NCI-H1417 treated with DMSO at 0.1 percent for 48 hours (cell line): ENCODE results near the gene NBPF6.
"Not testable (repeated sequence)": the region's sequence is repeated elsewhere in the genome, so short reads cannot be mapped to it uniquely, and the experiment has no call there.

ENCODE experiments used
- DNase-seq: peaks from one replicate; lab custom pipeline; 2025; lab: John Stamatoyannopoulos, UW

The NBPF6 gene, protein sequence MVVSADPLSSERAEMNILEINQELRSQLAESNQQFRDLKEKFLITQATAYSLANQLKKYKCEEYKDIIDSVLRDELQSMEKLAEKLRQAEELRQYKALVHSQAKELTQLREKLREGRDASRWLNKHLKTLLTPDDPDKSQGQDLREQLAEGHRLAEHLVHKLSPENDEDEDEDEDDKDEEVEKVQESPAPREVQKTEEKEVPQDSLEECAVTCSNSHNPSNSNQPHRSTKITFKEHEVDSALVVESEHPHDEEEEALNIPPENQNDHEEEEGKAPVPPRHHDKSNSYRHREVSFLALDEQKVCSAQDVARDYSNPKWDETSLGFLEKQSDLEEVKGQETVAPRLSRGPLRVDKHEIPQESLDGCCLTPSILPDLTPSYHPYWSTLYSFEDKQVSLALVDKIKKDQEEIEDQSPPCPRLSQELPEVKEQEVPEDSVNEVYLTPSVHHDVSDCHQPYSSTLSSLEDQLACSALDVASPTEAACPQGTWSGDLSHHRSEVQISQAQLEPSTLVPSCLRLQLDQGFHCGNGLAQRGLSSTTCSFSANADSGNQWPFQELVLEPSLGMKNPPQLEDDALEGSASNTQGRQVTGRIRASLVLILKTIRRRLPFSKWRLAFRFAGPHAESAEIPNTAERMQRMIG

DNA sequence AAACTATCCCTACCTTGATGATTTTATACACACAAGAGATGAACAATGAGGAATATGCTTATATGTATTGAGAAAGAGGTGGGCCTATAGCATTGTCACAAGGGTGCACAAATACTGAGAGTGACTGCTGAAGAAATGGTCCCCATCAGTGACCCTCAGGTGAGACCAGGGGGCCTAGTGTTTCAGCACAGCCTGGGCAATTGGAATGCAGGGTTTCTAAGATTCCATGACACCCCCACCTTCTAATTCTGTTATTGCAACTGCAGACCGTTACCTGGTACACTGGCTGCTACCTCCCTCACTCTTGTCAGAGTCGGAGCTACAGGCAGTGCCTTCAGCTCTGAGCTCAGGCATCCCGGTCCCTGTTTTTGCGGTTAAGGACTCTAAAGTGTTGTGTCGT lies at the start of gene NBPF6:
Gene NBPF6, plus strand, starts transcription at position 301 of the 400 bp plus-strand sequence. CDS start 259 bp downstream, outside the sequence.
- not testable (repeated sequence) for DNase-seq

DNA sequence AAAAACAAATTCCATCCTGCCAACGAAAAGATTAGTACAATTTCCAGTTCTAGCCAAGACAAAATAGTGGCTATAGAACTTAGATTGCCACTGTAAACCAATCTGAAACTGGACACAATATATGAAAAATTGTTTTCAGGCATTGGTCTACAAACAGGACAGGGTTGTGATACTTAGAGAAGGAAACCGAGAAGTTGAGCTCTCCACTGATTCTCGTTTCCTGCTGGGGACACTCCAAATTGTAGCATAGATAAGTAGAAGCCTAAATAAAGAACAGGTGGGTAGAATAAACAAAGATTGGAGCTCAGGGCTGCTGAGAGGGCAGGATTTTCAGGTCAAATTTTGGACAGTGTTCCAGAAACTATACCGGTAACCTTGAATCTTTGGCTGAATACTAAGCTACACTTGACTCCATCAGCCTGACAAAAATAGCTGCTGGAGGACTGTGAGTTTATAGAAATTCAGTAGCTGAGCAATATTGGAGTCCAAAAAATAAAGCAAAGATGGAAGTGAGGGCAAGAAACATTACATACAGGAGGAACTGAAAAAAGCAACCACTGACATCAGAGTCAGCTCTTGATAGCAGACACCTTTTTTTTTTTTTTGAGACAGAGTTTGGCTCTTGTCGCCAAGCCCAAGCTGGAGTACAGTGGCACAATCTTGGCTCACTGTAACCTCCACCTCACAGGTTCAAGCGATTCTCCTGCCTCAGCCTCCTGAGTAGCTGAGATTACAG lies 38.9 kb upstream of the NBPF6 start:
- DNase-seq, result not testable (repeated sequence)

DNA sequence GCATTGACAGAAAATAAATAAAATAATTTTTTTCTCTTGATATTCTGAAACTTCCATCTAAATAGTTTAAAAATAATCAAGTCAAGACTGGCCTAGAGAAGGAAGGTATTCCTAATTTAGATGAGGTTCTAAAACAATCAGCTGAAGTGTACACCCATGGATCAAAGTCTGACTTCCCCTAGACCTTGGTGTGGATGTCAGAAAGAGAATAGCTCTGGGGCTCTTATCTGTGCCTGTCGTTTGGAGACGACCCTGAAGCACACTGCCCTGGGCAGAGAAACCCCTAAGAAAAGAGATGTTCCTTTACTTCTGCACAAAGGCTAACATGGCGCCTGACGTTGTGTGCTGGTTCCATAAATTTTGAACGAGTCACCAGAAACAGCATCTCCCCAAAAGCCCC lies 30.0 kb upstream of the NBPF6 start:
- not testable (repeated sequence) for DNase-seq

DNA sequence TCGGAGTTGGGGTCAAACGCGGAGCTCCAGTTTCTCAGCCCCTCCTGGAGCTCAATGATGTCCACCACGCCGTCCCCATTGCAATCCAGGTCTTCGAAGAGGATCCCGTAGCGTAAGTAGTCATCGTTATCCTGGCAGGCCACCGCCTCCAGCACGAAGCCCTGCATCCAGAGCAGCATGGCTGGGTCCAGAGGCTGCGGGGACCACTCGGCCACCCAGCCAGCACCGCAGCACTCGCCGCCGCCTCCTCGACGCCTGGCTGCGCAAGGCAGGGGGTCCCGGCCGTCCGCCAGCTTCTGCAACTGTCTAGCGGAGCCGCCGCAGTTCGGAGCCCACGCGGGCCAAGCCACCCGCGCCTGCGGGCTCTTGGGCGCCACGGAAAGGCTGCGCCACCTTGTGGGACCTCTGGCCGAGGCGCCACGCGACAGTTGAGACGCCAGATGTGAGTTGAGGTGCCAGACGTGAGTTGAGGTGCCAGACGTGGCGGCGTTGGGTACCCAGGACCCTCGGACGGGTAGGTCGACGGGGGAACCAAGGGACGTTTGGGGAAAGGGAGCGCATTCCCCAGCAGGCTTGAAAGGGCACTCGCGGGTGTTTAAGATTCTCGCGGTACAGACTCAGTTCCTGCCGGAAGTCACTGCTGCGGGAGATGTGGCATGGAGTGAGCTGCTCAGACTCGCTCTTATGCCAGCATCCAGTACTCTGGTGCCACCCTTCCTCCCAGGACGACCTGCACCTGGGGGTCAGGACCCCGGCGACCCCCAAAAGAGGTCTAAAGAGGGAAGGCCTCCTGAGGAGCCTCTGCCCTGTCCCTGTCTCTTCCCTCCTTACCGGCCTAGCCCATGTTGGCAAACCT lies 28.9 kb upstream of the NBPF6 start:
- DNase-seq, result not testable (repeated sequence)

DNA sequence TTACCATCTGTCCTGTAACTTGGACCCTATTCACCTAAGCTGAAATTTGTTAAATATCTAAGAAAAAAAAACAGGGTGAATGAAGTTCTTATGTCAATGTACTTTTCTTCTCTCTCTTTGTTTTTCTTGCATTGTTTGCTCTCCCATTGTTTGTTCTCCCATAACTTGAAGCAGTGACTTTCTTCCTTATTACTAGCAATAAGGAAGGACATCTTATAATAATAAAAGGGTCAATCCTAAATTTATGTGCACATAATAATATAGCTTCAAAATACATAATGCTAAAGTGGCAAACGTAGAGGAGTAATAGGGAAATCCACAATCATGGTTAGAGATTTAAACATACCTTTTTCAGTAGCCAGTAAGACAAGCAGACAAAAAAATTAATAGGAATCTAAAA lies 23.3 kb upstream of the NBPF6 start:
- not testable (repeated sequence) for DNase-seq

DNA sequence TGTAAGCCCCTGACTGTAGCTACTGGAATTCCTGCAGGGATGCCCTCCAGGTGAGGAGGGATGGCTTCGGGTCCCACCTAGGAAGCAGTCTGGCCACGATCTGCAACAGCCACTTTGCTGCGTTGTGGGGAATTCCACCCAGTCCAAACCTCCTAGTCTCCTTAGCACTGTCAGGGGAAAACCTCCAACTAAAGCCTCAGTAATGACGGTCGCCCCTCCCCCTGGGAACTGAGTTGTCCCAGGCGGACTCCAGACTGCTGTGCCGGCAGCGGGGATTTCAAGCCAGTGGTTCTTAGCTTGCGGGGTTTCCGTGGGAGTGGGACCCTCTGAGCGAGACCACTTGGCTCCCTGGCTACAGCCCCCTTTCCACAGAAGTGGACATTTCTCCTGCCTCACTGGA lies 18.1 kb upstream of the NBPF6 start:
- DNase-seq, result not testable (repeated sequence)

DNA sequence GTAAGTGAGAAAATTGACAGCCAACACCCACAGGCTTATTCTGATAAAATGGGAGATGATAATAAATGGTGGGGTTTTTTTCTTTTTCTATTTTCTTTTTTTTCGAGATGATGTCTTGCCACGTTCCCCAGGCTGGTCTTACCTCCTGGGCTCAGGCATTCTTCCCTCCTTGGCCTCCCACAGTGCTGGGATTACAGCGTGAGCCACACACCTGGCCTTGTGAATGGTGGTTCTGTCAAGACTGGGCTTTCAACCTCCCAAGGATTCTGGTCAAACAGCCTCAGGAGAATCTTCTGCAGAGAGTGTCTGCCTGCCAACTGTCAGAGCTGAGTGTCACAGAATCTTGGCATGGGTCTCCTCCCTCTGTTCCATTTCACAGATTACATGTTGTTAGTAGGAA lies 16.7 kb upstream of the NBPF6 start:
- DNase-seq, result not testable (repeated sequence)

DNA sequence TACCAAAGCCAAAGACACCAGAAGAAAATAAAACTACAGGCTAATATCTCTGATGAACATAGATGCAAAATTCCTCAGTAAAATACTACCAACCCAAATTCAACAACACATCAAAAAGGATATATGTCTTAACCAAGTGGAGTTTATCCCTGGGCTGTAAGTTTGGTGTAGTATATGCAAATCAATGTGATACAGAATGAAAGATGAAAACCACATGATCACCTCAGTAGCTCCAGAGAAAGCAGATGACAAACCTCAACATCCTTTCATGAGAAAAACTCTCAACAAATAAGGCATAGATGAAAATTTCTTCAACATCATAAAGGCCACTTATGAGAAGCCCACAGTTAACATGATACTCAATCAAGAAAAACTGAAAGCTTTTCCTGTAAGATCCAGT lies 11.6 kb upstream of the NBPF6 start:
- DNase-seq, result not testable (repeated sequence)

DNA sequence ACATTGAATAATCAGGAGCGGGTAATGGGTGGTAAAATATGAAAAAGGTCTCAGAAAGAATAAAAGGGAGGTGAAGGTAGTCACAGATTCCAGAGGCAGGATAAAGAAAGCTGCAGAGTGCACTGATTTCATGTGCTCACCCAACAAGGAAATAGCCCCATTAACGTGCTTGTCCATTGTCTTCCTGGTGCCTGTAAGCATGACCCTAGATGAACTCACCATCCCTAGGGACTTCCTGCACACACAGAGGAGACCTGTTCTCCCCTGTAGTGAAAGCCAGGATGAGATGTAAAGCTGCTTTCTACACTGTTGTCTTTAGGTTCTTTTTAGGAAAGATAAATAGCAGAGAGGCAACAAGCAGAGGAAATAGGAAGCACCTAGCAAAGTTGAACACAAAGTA lies 4.4 kb downstream of the NBPF6 start:
- not testable (repeated sequence) for DNase-seq

DNA sequence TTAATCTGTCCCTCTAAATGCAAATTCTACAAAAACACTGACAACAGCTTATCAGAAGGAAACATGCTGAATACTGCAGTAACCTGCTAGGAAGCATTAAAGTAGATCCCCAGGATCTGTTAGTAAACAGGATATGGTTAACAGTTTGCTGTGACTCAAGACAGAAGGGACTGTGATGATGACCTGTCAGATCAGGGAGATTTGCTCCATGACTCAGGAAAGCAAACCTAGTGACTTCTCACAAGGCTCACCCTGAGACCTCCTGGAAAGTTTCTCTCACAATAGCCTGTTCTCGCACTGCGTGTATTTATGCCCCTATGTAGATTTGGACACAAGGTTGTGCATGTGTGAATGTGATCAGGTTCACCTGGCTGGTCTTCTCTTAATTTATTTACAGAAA lies 8.5 kb downstream of the NBPF6 start:
- DNase-seq, result not testable (repeated sequence)

DNA sequence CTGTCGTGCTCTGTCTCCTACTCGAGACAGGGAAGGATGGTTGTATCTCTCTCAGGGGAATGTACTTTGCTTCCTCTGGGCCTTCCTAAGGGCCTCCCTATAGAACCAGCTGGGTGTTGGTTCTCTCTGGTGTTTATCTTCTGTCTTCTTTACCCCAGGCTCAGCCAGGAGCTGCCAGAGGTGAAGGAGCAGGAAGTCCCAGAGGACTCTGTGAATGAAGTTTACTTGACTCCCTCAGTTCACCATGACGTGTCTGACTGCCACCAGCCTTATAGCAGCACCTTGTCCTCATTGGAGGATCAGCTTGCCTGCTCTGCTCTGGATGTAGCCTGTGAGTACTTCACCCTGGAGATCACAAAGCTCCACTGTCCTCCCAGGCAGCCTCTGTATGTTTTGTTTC lies 11.6 kb downstream of the NBPF6 start:
- DNase-seq, result not testable (repeated sequence)

DNA sequence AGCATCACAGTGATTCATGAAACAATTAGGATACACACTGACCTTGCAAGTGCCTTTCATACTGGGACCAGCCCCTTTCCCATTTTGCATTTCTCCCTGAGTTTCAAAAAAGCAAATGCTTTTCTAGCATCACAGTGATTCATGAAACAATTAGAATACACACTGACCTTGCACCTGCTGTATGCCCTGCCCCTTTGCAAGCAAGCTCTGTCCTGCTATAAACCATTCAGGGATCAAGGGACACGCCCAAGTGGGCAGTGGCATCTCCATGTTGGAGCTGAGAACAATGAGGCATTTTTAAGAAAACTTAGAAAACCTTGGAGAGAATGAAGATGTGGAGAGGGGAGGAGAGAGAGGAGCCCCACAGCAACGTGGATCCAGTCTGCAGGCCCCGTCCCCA lies 13.8 kb downstream of the NBPF6 start:
- not testable (repeated sequence) for DNase-seq

DNA sequence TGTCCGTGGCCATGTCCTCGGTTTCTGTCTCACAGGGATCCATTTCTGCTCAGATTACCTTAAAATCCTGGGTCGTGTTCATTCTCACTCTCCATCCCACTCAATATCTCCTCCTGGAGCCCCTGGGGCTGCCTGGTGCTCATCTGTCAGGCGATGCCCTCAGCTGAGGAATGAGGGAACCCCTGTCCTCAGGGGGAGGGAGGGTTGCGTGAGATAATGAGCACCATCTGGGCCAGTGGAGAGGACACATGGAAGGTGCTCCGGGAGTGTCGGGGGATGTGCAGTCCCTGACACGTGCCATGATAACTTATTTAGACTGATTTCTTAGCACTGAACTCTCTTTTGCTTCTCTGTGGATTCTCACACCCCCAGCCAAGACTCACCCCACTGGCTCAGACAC lies 16.0 kb downstream of the NBPF6 start:
- DNase-seq, result not testable (repeated sequence)

DNA sequence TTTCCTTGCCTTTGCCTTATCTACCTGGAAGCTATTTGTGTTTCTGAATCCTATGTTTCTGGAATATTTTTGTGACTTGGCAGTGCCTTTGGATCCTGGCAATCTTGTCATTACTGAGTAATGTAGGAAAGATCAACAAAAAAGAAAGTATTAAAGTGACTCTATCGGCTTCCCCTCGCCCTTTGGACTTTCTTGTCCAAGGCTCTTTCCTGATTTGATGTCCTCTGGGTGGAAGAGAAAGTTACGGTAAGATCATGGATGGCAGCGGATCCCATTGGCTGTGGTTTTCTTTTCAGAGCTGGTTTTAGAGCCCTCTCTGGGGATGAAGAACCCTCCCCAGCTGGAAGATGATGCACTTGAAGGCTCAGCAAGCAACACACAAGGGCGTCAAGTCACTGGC lies 17.0 kb downstream of the NBPF6 start:
- not testable (repeated sequence) for DNase-seq

DNA sequence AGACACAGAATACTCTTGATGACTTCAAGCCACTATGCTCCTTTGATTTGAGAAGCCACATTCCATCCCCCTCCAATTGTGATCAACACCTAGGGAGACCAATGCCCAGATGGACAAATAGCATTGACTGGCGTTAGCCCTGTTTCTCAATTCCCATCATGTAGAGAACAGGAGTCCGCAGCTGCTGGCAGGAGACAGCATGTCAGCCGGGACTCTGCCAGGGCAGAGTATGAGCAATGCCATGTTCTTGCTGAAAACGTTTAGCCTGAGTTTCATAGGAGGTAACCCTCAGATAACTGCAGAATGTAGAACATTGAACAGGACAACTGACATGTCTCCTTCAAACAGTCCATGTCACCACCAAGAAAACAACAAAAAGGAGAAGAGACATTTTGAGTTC lies 20.6 kb downstream of the NBPF6 start:
- not testable (repeated sequence) for DNase-seq

DNA sequence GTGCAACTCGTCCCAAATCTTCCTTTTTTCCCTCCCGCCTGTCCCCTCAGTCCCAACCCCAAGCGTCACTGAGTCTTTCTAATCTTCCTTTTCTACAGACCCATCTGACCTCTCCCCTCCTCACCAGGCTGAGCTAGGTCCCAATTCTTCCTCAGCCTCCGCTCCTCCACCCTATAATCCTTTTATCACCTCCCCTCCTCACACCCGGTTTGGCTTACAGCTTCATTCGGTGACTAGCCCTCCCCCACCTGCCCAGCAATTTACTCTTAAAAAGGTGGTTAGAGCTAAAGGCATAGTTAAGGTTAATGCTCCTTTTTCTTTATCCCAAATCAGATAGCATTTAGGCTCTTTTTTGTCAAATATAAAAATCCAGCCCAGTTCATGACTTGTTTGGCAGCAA lies 24.4 kb downstream of the NBPF6 start:
- not testable (repeated sequence) for DNase-seq

DNA sequence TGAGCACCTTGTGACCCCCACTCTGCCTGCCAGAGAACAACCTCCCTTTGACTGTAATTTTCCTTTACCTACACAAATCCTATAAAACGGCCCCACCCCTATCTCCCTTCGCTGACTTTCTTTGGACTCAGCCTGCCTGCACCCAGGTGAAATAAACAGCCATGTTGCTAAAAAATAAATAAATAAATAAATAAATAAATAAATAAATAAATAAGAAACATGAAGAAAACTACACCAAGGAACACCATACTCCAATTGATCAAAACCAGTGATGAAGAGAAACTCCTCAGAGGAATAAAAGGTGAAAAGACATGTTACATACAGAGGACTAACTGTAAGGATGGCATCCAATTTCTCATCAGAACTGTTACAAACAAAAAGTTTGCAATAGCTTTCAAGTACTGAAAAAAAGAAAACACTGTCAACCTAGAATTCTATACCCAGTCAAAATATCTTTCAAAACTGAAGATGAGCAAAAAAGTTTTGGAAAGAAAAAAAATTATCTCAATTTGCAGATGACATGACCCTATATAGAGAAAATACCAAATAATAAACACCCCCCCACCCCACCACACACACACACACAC lies 28.4 kb downstream of the NBPF6 start:
- DNase-seq, result no peak

DNA sequence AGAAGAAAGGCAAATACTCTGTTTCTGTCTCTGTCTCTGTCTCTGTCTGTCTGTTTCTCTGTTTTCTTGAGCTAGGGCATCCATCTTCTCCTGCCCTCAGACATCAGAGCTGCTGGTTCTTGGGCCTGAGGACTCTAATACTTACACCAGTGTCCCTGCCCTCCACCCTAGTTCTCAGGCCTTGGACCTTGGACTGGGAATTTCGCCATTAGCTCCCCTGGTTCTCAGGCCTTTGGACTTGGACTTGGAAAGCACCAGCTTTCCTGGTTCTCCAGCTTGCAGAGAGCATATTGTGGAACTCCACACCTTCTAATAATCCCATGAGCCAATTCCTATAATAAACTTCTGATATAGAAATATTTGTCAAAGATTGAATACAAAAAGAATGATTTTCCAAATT lies 32.6 kb downstream of the NBPF6 start:
- no peak for DNase-seq

DNA sequence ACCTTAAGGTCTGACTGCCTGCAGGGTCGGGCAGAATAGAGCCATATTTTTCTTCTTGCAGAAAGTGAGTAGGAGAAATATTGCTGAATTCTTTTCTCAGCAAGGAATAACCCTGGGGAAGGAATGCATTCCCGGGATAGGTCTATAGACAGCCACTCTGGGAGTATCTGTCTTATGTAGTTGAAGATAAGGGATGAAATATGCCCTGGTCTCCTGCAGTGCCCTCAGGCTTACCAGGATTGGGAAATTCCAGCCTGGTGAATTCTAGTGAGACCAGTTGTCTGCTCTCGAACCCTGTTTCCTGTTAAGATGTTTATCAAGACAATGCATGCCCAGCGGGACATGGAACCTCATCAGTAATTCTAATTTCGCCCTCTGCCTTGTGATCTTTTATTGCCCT lies 35.8 kb downstream of the NBPF6 start:
- not testable (repeated sequence) for DNase-seq

DNA sequence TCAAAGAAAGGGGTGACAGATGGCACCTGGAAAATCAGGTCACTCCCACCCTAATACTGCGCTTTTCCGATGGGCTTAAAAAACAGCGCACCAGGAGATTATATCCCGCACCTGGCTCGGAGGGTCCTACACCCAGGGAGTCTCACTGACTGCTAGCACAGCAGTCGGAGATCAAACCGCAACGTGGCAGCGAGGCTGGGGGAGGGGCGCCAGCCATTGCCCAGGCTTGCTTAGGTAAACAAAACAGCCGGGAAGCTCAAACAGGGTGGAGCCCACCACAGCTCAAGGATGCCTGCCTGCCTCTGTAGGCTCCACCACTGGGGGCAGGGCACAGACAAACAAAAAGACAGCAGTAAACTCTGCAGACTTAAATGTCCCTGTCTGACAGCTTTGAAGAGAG lies 36.6 kb downstream of the NBPF6 start:
- not testable (repeated sequence) for DNase-seq

DNA sequence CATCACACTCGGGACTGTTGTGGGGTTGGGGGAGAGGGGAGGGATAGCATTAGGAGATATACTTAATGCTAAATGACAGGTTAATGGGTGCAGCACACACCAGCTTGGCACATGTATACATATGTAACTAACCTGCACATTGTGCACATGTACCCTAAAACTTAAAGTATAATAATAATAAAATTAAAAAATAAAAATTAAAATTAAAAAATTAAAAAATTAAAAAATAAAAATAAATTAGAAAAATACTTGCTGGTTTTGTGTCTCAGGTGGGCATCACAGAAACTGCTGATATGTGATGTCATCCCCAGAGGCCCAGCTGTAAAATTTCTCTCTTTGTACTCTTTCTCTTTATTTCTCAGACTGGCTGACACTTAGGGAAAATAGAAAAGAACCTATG lies 44.9 kb downstream of the NBPF6 start:
- DNase-seq, result not testable (repeated sequence)
